Progenitor cell of endocrine pancreas (in vitro differentiated cells): ENCODE data around the gene KLHDC8B. TPM values are rescaled to one million over a fixed set of nuclear protein-coding genes. Genes with fewer than 3 reads are reported as not detected.

ENCODE experiments used
- DNase-seq: peaks from one replicate; pipeline ENCODE4 v3.0.0; 2021; ENCODE audit warnings: low spot score; ENCODE audit not compliant: unreplicated experiment
- H3K27ac Mint-ChIP-seq: 2 replicates; pipeline ENCODE4 v1.8.0; 2021; ENCODE audit warnings: mild to moderate bottlenecking, moderate library complexity, mixed read lengths
- H3K27me3 Mint-ChIP-seq: 2 replicates; pipeline ENCODE4 v1.8.0; 2021; ENCODE audit warnings: mixed read lengths
- H3K36me3 Mint-ChIP-seq: 2 replicates; pipeline ENCODE4 v1.8.0; 2022; ENCODE audit warnings: mixed read lengths; ENCODE audit not compliant: insufficient read depth
- H3K4me1 Mint-ChIP-seq: 2 replicates; pipeline ENCODE4 v1.8.0; 2021; ENCODE audit warnings: low read depth, mixed read lengths
- H3K4me3 Mint-ChIP-seq: 2 replicates; pipeline ENCODE4 v1.8.0; 2021; ENCODE audit warnings: low read depth, mild to moderate bottlenecking, moderate library complexity, mixed read lengths
- H3K9me3 Mint-ChIP-seq: 2 replicates; pipeline ENCODE4 v1.8.0; 2021; ENCODE audit warnings: low read depth, mixed read lengths
- CTCF ChIP-seq: fragments of 200-600 bp; sonication (generic); IDR thresholded peaks from one replicate; pipeline ENCODE4 v1.5.0; 2021; ENCODE audit warnings: antibody characterized with exemption, mild to moderate bottlenecking; ENCODE audit not compliant: unreplicated experiment
- long read RNA-seq: library from polyadenylated mRNA; unstranded; transcript quantifications from one replicate; pipeline ENCODE4 v2.0.0, GENCODE V29; 2020
- total RNA-seq: library from RNA; stranded (reverse); gene quantifications from 2 replicates; pipeline ENCODE4 v1.2.1, GENCODE V29; 2021

KLHDC8B gene
- total RNA-seq = 38.7 and 41.4 TPM in 2 replicates
- long read RNA-seq, transcript KLHDC8B-201 (6 exons, 1,959 nt) = major isoform, 95 of 130 reads
- long read RNA-seq, partial matches to known transcripts = 14 of 130 reads
- long read RNA-seq, other reads (novel, unspliced or antisense) = 21 of 130 reads

GRCh38 chr3:49171119-49171774 lies at the start of gene KLHDC8B:
Gene KLHDC8B (plus strand): TSS chr3:49171598. CDS start chr3:49172770, 1,172 bp downstream.
- peak; percentile 99 for TF ChIP-seq CTCF
- peak within 1 kb of the TSS; percentile 94 for H3K27ac Mint-ChIP-seq

GRCh38 chr3:49122022-49122421 lies 49.4 kb upstream of the KLHDC8B start:
- Mint-ChIP-seq H3K36me3 (peaks cover 8% of the 10 kb centered on the region), H3K9me3 (no peaks in the 10 kb centered on the region), H3K27me3 (no peaks in the 10 kb centered on the region), H3K27ac (peak overlapping the region; percentile 71), H3K4me3 (peak overlapping the region; percentile 45), H3K4me1 (peaks cover 5% of the 10 kb centered on the region)
- no peak for TF ChIP-seq CTCF
- DNase-seq = no peak

More at GRCh38 chr3:49171119-49171774, at the start of gene KLHDC8B:
- peak; percentile 89 for DNase-seq
- Mint-ChIP-seq H3K36me3 (peaks cover 1% of the 10 kb centered on the region), H3K4me1 (peaks cover 22% of the 10 kb centered on the region), H3K9me3 (no peaks in the 10 kb centered on the region), H3K4me3 (peak within 1 kb of the TSS; percentile 82), H3K27me3 (peaks cover 5% of the 10 kb centered on the region)

GRCh38 chr3:49122451-49122850 lies 48.9 kb upstream of the KLHDC8B start:
- no peak for DNase-seq
- peaks cover 5% of the 10 kb centered on the region for H3K4me1 Mint-ChIP-seq
- H3K9me3 Mint-ChIP-seq = no peaks in the 10 kb centered on the region
- H3K27ac Mint-ChIP-seq = no peak overlapping the region
- H3K27me3 Mint-ChIP-seq = no peaks in the 10 kb centered on the region
- peaks cover 8% of the 10 kb centered on the region for H3K36me3 Mint-ChIP-seq
- H3K4me3 Mint-ChIP-seq = peak overlapping the region; percentile 45
- no peak for TF ChIP-seq CTCF

DNA sequence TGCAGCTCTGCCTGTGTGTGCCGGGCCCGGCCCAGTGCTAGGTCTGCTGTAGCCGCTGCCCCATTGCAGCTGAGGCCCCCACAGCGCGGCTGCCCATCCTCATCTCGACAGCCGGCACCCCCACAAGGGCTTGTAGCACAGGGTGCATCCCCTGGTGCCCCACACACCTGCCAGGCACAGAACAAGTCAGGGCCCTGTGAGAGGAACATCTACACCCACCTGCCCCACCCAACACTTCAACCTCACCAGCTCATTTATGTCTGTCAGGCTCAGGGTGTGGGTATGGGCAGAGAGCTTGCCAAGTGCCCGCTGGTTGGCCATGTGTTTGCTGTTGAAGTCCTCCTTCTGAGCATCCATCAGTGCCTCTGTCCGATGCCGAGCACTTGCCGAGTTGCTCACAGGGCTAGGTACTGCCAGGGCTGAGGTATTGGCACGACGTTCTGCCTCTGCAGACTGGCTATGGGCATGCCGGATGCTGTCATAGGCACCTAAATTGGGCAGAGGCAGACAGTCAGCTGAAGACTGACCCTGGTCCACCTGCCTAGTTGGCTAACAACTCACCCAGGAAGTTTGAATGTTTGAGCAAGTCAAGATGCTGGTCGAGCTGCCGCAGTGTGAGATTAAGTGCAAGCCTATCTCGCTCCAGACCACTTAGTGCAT lies 48.4 kb upstream of the KLHDC8B start:
- DNase-seq = no peak
- peaks cover 5% of the 10 kb centered on the region for H3K36me3 Mint-ChIP-seq
- no peaks in the 10 kb centered on the region for H3K9me3 Mint-ChIP-seq
- no peak overlapping the region for H3K4me3 Mint-ChIP-seq
- no peak overlapping the region for H3K27ac Mint-ChIP-seq
- no peaks in the 10 kb centered on the region for H3K27me3 Mint-ChIP-seq
- peaks cover 5% of the 10 kb centered on the region for H3K4me1 Mint-ChIP-seq
- TF ChIP-seq CTCF = no peak

DNA sequence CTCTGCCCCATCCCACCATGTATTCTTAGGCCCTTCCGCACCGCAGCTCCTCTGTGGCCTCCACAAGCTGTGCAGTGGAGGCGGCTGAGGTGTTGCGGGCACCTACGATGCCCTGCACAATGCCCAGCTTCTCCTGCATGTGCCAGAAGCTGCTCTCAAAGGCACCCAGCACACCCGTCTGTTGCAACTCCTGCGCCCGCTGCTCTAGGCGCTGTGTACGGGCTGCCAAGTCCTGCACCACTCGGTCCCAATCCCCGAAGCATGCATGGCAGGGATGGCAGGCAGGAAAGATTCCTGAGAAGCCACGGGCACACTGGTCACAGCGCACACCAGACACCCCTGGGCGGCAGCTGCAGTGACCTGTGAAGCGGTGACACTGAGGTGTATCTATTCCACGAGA lies 47.7 kb upstream of the KLHDC8B start:
- no peaks in the 10 kb centered on the region for H3K9me3 Mint-ChIP-seq
- no peak overlapping the region for H3K4me3 Mint-ChIP-seq
- H3K27ac Mint-ChIP-seq = no peak overlapping the region
- peaks cover 5% of the 10 kb centered on the region for H3K4me1 Mint-ChIP-seq
- H3K27me3 Mint-ChIP-seq = no peaks in the 10 kb centered on the region
- peaks cover 5% of the 10 kb centered on the region for H3K36me3 Mint-ChIP-seq
- no peak for DNase-seq
- no peak for TF ChIP-seq CTCF
